Sigmoid colon (tissue), 7 donors: Measurements from ENCODE around the gene COL28A1. TPM values are rescaled to one million over a fixed set of nuclear protein-coding genes. Genes with fewer than 3 reads are reported as not detected.
"Not testable (repeated sequence)": the region's sequence is repeated elsewhere in the genome, so short reads cannot be mapped to it uniquely, and the experiment has no call there.

Experiments used
- DNase-seq: peaks from one replicate; pipeline ENCODE4 v3.0.0-alpha.2; 2019
- H3K27ac ChIP-seq, 4 donors: fragments of 200-600 bp; sonication (generic); one replicate each; pipeline ENCODE4 v1.5.1; 2016 to 2019; ENCODE audit warnings: mild to moderate bottlenecking in 1 of 4
- H3K27me3 ChIP-seq, 3 donors: fragments of 200-600 bp; sonication (generic); one replicate each; pipeline ENCODE4 v1.5.1; 2019; ENCODE audit warnings: mild to moderate bottlenecking in 1 of 3
- H3K36me3 ChIP-seq, 4 donors: fragments of 200-600 bp; sonication (generic); one replicate each; pipeline ENCODE4 v1.5.1; 2016 to 2019
- H3K4me1 ChIP-seq, 4 donors: fragments of 200-600 bp; sonication (generic); one replicate each; pipeline ENCODE4 v1.5.1; 2017 to 2019
- H3K4me3 ChIP-seq, 4 donors: fragments of 200-600 bp; sonication (generic); one replicate each; pipeline ENCODE4 v1.5.1; 2017 to 2019; ENCODE audit warnings: mild to moderate bottlenecking in 2 of 4, moderate library complexity in 1 of 4
- H3K9me3 ChIP-seq, 4 donors: fragments of 200-600 bp in 3 of 4; sonication (generic) in 3 of 4; one replicate each; pipeline versions ENCODE4 v1.5.1 to v1.6.1; 2013 to 2019
- CTCF ChIP-seq, 4 experiments: fragments of 450-650 bp in 3 of 4; fragments of 200-600 bp in 1 of 4; IDR thresholded peaks; one replicate each; pipeline ENCODE4 v1.5.1; 2016 to 2019; ENCODE audit warnings: antibody characterized with exemption in 4 of 4, mild to moderate bottlenecking in 3 of 4, moderate library complexity in 2 of 4
- EP300 ChIP-seq, 4 donors: sonication (generic); formaldehyde crosslinking; IDR thresholded peaks; one replicate each; pipeline ENCODE4 v1.6.1; 2017; ENCODE audit warnings: antibody characterized with exemption in 4 of 4
- POLR2A ChIP-seq, 2 donors: fragments of 450-650 bp; IDR thresholded peaks; one replicate each; pipeline ENCODE4 v1.6.1; 2016; ENCODE audit warnings: antibody characterized with exemption in 2 of 2, mild to moderate bottlenecking in 2 of 2, moderate library complexity in 2 of 2
- POLR2AphosphoS5 ChIP-seq, 4 donors: sonication (generic); formaldehyde crosslinking; IDR thresholded peaks; one replicate each; pipeline ENCODE4 v1.6.1; 2017; ENCODE audit warnings: antibody characterized with exemption in 4 of 4
- WGBS, 2 donors: extraction: QIAGEN DNeasy Blood & Tissue Kit; methylation state at CpG; one replicate each; pipeline ENCODE4 v1.1.7; 2013; 5-methylcytosine and 5-hydroxymethylcytosine counted together
- intact Hi-C: fragments of 100-400 bp; cut with DNase I; formaldehyde crosslinking; loops from one replicate; pipeline ENCODE4 v1.15.1; 2023
- polyA plus RNA-seq, 3 donors: library from polyadenylated mRNA; stranded (reverse); fragments of 200-250 nt; gene quantifications; one replicate each; pipeline ENCODE4 v1.2.3, GENCODE V29; 2013
- total RNA-seq, 4 donors: library from RNA; depleted of rRNA; stranded (reverse); fragments of >200 nt; gene quantifications; one replicate each; pipeline ENCODE4 v1.1.0, GENCODE V29; 2016
- donor health status: healthy with polysubstance abuse.
- donor health status: Bipolar disorder and iron deficiency.
- donor health status: healthy.

Gene COL28A1
- total and polyA plus RNA-seq, 7 donors, result 0.60 to 25.5 (median 9.9) TPM

GRCh38 chr7:7476381-7476780 lies 59.3 kb downstream of the COL28A1 start:
- DNase-seq, result no peak
- H3K27me3 ChIP-seq, result no peaks in the 10 kb centered on the region
- H3K36me3 ChIP-seq, result no peaks in the 10 kb centered on the region
- TF ChIP-seq POLR2A (IDR thresholded peaks at IDR 0.05) (no peak), EP300 (IDR thresholded peaks at IDR 0.05) (no peak), POLR2AphosphoS5 (IDR thresholded peaks at IDR 0.05) (no peak), CTCF (IDR thresholded peaks at IDR 0.05) (no peak)
- no peaks in the 10 kb centered on the region for H3K4me1 ChIP-seq
- no peak overlapping the region for H3K4me3 ChIP-seq
- 37 to 48% methylated on average over 1 of the region's 1 CpG for WGBS, 2 donors
- H3K9me3 ChIP-seq, result peaks cover 0 to 3% (median 0%) of the 10 kb centered on the region in 4 donors
- H3K27ac ChIP-seq, result no peak overlapping the region
- intact Hi-C loops, result no loop called here

GRCh38 chr7:7475601-7476000 lies 60.1 kb downstream of the COL28A1 start:
- Histone ChIP-seq H3K27ac (no peak overlapping the region), H3K9me3 (peaks cover 0 to 3% (median 0%) of the 10 kb centered on the region in 4 donors), H3K36me3 (no peaks in the 10 kb centered on the region), H3K4me3 (no peak overlapping the region), H3K4me1 (no peaks in the 10 kb centered on the region), H3K27me3 (no peaks in the 10 kb centered on the region)
- intact Hi-C loops, result no loop called here
- DNase-seq, result no peak
- no peak for TF ChIP-seq CTCF (IDR thresholded peaks at IDR 0.05)
- TF ChIP-seq EP300 (IDR thresholded peaks at IDR 0.05), result no peak
- no peak for TF ChIP-seq POLR2A (IDR thresholded peaks at IDR 0.05)
- TF ChIP-seq POLR2AphosphoS5 (IDR thresholded peaks at IDR 0.05), result no peak
- 89 to 92% methylated on average over 2 of the region's 2 CpGs for whole genome bisulfite sequencing, 2 donors

- H3K27ac ChIP-seq, result no peak overlapping the region
- no peak overlapping the region for H3K4me3 ChIP-seq
- intact Hi-C loops, result no loop called here
- no peak for DNase-seq
- H3K36me3 ChIP-seq, result no peaks in the 10 kb centered on the region
- H3K27me3 ChIP-seq, result no peaks in the 10 kb centered on the region
- H3K4me1 ChIP-seq, result no peaks in the 10 kb centered on the region
- peaks cover 0 to 3% (median 0%) of the 10 kb centered on the region in 4 donors for H3K9me3 ChIP-seq
- TF ChIP-seq POLR2AphosphoS5 (IDR thresholded peaks at IDR 0.05) (no peak), POLR2A (IDR thresholded peaks at IDR 0.05) (no peak), CTCF (IDR thresholded peaks at IDR 0.05) (no peak), EP300 (IDR thresholded peaks at IDR 0.05) (no peak)
Observed at GRCh38 chr7:7474436-7474835, 61.2 kb downstream of the COL28A1 start.

GRCh38 chr7:7464991-7465765 lies 70.5 kb downstream of the COL28A1 start:
- WGBS, 2 donors, result 90 to 92% methylated on average over 29 to 32 of the region's 39 CpGs
- H3K27ac ChIP-seq, H3K9me3 ChIP-seq, H3K36me3 ChIP-seq, H3K27me3 ChIP-seq, DNase-seq, intact Hi-C loops, H3K4me3 ChIP-seq, H3K4me1 ChIP-seq: not testable (repeated sequence)

GRCh38 chr7:7454000-7454399 lies 81.7 kb downstream of the COL28A1 start:
- Histone ChIP-seq H3K4me3 (no peak overlapping the region), H3K4me1 (no peaks in the 10 kb centered on the region), H3K36me3 (no peaks in the 10 kb centered on the region), H3K27ac (no peak overlapping the region), H3K27me3 (no peaks in the 10 kb centered on the region), H3K9me3 (no peaks in the 10 kb centered on the region)
- intact Hi-C loops, result no loop called here
- no peak for DNase-seq
- TF ChIP-seq POLR2AphosphoS5 (IDR thresholded peaks at IDR 0.05), result no peak
- TF ChIP-seq CTCF (IDR thresholded peaks at IDR 0.05), result no peak
- no peak for TF ChIP-seq EP300 (IDR thresholded peaks at IDR 0.05)
- no peak for TF ChIP-seq POLR2A (IDR thresholded peaks at IDR 0.05)
